BJ (cell line): ENCODE data around the gene MFSD12. TPM values are rescaled to one million over a fixed set of nuclear protein-coding genes. Genes with fewer than 3 reads are reported as not detected.

Experiments used
- CTCF ChIA-PET: fragments of 350-600 bp; formaldehyde crosslinking; extraction: SDS; loops from one replicate; lab custom pipeline; 2021; ENCODE audit warnings: antibody characterized with exemption, inconsistent platforms; lab: Yijun Ruan, JAX
- POLR2A ChIA-PET: fragments of 300-600 bp; sonication (Branson Sonifier 250); formaldehyde crosslinking; extraction: SDS; loops from one replicate; lab custom pipeline; 2021; ENCODE audit warnings: antibody characterized with exemption; lab: Charles Lee
- DNase-seq: peaks from one replicate; pipeline ENCODE4 v3.0.0-alpha.2; 2011; ENCODE audit warnings: low read depth
- H3K27me3 ChIP-seq: 2 replicates; pipeline ENCODE4 v1.6.0; 2011; ENCODE audit warnings: low read length; ENCODE audit not compliant: control insufficient read depth, insufficient read depth
- H3K36me3 ChIP-seq: 2 replicates; pipeline ENCODE4 v1.5.1; 2011; ENCODE audit warnings: low read length; ENCODE audit not compliant: control insufficient read depth, insufficient read depth
- H3K4me3 ChIP-seq: 2 replicates; pipeline ENCODE4 v1.5.1; 2011; ENCODE audit warnings: low read depth, mild to moderate bottlenecking, control low read depth, low read length
- CTCF ChIP-seq: IDR thresholded peaks from 2 replicates; pipeline ENCODE4 v1.5.1; 2011; ENCODE audit warnings: low read depth, mild to moderate bottlenecking, control low read depth, inconsistent platforms, low read length, moderate library complexity; ENCODE audit not compliant: insufficient read depth
- polyA plus RNA-seq: library from polyadenylated mRNA; depleted of rRNA; stranded (reverse); fragments of >200 nt; gene quantifications from 2 replicates; pipeline ENCODE4 v1.2.3, GENCODE V29; 2011

MFSD12 gene
- polyA plus RNA-seq, 1 experiment = 54.7 TPM

GRCh38 chr19:3520166-3521103 lies 37.0 kb downstream of the MFSD12 start:
- ChIA-PET CTCF (interaction anchor here (1.4 kb wide), 1 partner anchor 27 kb away, joined by 3 read pairs; no protein-coding TSS in a partner anchor), POLR2A (no interaction called here)
- no peak for TF ChIP-seq CTCF
- Histone ChIP-seq H3K36me3 (peaks cover 22% of the 10 kb centered on the region), H3K4me3 (no peak overlapping the region), H3K27me3 (no peaks in the 10 kb centered on the region)
- no peak for DNase-seq

- DNase-seq = no peak
- peaks cover 18% of the 10 kb centered on the region for H3K36me3 ChIP-seq
- no peaks in the 10 kb centered on the region for H3K27me3 ChIP-seq
- CTCF ChIA-PET = interaction anchor here (0.9 kb wide), 2 partner anchors 26 to 27 kb away, joined by 3 read pairs; no protein-coding TSS in a partner anchor
- H3K4me3 ChIP-seq = no peak overlapping the region
- no peak for TF ChIP-seq CTCF
- POLR2A ChIA-PET = no interaction called here
Measured at GRCh38 chr19:3519126-3519525, 38.3 kb downstream of the MFSD12 start.

DNA sequence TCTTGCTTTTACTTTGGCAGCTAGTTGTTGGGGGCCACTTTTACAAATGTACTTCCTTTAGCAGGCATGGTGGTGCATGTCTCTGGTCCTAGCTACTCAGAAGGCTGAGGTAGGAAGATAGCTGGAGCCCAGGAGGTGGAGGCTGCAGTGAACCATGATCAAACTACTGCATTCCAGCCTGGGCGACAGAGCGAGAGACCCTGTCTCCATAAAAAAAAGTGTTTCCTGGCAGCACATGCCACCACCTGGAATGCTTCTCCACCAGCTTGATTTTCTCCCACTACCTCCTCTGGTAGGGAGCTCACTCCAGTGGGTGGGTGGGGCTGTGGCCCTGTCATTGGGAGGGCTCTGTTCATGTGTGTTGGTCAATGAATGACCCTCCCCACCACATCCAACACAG lies 38.7 kb downstream of the MFSD12 start:
- POLR2A ChIA-PET = no interaction called here
- Histone ChIP-seq H3K36me3 (peaks cover 16% of the 10 kb centered on the region), H3K27me3 (no peaks in the 10 kb centered on the region), H3K4me3 (no peak overlapping the region)
- CTCF ChIA-PET = interaction anchor here (0.9 to 1.3 kb wide), 3 partner anchors 12 to 27 kb away, joined by 3 to 6 read pairs (median 3); no protein-coding TSS in a partner anchor
- TF ChIP-seq CTCF = no peak
- no peak for DNase-seq

DNA sequence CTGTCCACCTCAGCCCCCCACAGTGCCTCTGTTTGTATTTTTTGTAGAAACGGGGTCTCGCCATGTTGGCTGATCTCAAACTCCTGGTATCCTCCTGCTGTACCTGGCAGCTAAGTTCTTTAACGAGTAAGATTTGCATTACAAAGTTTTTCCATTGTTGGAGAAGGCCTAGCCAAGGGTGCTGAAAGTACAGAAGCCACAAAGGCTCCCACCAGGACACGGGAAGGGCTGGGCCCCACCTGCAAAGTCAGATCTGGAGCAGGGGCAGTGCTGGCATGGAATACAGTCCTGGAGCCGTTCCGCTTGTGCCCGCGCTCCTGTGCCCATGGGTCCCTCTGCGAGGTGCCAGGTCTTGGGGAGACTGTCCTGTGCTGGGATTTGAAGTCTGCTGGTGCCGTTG lies 39.1 kb downstream of the MFSD12 start:
- TF ChIP-seq CTCF = no peak
- no peaks in the 10 kb centered on the region for H3K27me3 ChIP-seq
- CTCF ChIA-PET = interaction anchor here (0.9 to 1.3 kb wide), 3 partner anchors 13 to 28 kb away, joined by 3 to 6 read pairs (median 3); no protein-coding TSS in a partner anchor
- H3K36me3 ChIP-seq = peaks cover 16% of the 10 kb centered on the region
- POLR2A ChIA-PET = no interaction called here
- H3K4me3 ChIP-seq = no peak overlapping the region
- DNase-seq = no peak

DNA sequence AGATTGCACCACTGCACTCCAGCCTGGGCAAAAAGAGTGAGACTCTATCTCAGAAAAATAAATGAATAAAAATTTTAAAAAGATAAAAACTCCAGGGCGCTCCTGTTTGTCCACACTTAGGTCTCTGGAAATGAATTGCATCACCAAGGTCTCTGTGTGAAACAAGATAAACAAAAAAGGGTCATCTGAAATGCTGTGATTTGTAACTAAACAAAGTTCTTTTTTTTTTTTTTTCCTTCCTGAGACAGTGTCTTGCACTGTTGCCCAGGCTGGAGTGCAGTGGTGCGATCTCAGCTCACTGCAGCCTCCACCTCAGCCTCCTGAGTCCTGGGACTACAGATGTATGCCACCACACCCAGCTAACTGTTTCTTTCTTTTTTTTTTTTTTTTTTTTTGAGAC lies 39.7 kb downstream of the MFSD12 start:
- CTCF ChIA-PET = interaction anchor here (1.3 kb wide), 1 partner anchor 13 kb away, joined by 6 read pairs; no protein-coding TSS in a partner anchor
- H3K4me3 ChIP-seq = no peak overlapping the region
- POLR2A ChIA-PET = interaction anchor here (0.6 kb wide), 1 partner anchor 23 kb away, joined by 7 read pairs; no protein-coding TSS in a partner anchor
- peaks cover 18% of the 10 kb centered on the region for H3K36me3 ChIP-seq
- no peak for TF ChIP-seq CTCF
- no peak for DNase-seq
- H3K27me3 ChIP-seq = no peaks in the 10 kb centered on the region
